ENCODE measurements around the gene CEP192. TPM values are rescaled to one million over a fixed set of nuclear protein-coding genes. Genes with fewer than 3 reads are reported as not detected.

Gene CEP192
- total RNA-seq, 3 donors from 2014 or later (not counting 1 experiment from before 2014, with no cell fraction given) = 41.3 to 47.9 (median 43.4) TPM

GRCh38 chr18:12958478-12958877, 32.7 kb upstream of the CEP192 start:
- no peaks in the 10 kb centered on the region for H3K27me3 Mint-ChIP-seq (ENCODE audit: low read depth in 2 of 2)
- H3K4me3 Mint-ChIP-seq = no peak overlapping the region
- no peak overlapping the region for H3K4me3 ChIP-seq (ENCODE audit: low read length)
- DNase-seq (no peak), ATAC-seq (no peak)
- intact Hi-C loops (cut with micrococcal nuclease) = no loop called here
- no peaks in the 10 kb centered on the region for H3K4me1 ChIP-seq (ENCODE audit: control insufficient read depth, insufficient read depth, low read length)
- 100% methylated on average over 3 of the region's 3 CpGs for WGBS (ENCODE audit: insufficient coverage)
- H3K9me3 ChIP-seq (ENCODE audit: control insufficient read depth, insufficient read depth, low read length) = no peaks in the 10 kb centered on the region
- H3K36me3 Mint-ChIP-seq = no peaks in the 10 kb centered on the region
- H3K4me1 Mint-ChIP-seq = no peaks in the 10 kb centered on the region
- TF ChIP-seq CTCF (IDR thresholded peaks at IDR 0.05) = no peak
- no peaks in the 10 kb centered on the region for H3K27me3 ChIP-seq (ENCODE audit: control insufficient read depth, insufficient read depth, low read length)
- no peak overlapping the region for H3K27ac Mint-ChIP-seq
- H3K36me3 ChIP-seq (ENCODE audit: control insufficient read depth, insufficient read depth, low read length) = peaks cover 8% of the 10 kb centered on the region
- H3K9me3 Mint-ChIP-seq = no peaks in the 10 kb centered on the region
- H3K27ac ChIP-seq (ENCODE audit: low read length) = no peak overlapping the region

GRCh38 chr18:12960395-12960794, 30.8 kb upstream of the CEP192 start:
- WGBS (ENCODE audit: insufficient coverage) = 100% methylated on average over 1 of the region's 2 CpGs

GRCh38 chr18:12960853-12961397, 30.2 kb upstream of the CEP192 start:
- no peak overlapping the region for H3K27ac ChIP-seq (ENCODE audit: low read length)
- H3K27me3 ChIP-seq (ENCODE audit: control insufficient read depth, insufficient read depth, low read length) = no peaks in the 10 kb centered on the region
- DNase-seq (no peak), ATAC-seq (no peak)
- peaks cover 10% of the 10 kb centered on the region for H3K36me3 ChIP-seq (ENCODE audit: control insufficient read depth, insufficient read depth, low read length)
- Mint-ChIP-seq H3K27ac (no peak overlapping the region), H3K4me3 (no peak overlapping the region), H3K27me3 (ENCODE audit: low read depth in 2 of 2) (no peaks in the 10 kb centered on the region), H3K36me3 (no peaks in the 10 kb centered on the region), H3K4me1 (no peaks in the 10 kb centered on the region), H3K9me3 (no peaks in the 10 kb centered on the region)
- no peak overlapping the region for H3K4me3 ChIP-seq (ENCODE audit: low read length)
- no peaks in the 10 kb centered on the region for H3K4me1 ChIP-seq (ENCODE audit: control insufficient read depth, insufficient read depth, low read length)
- H3K9me3 ChIP-seq (ENCODE audit: control insufficient read depth, insufficient read depth, low read length) = no peaks in the 10 kb centered on the region
- WGBS (ENCODE audit: insufficient coverage) = 92% methylated on average over 6 of the region's 6 CpGs
- intact Hi-C loops (cut with micrococcal nuclease) = no loop called here
- TF ChIP-seq CTCF (IDR thresholded peaks at IDR 0.05) = no peak

More at GRCh38 chr18:12960395-12960794, 30.8 kb upstream of the CEP192 start:
- H3K36me3 ChIP-seq (ENCODE audit: control insufficient read depth, insufficient read depth, low read length) = peaks cover 10% of the 10 kb centered on the region
- Mint-ChIP-seq H3K4me3 (no peak overlapping the region), H3K27me3 (ENCODE audit: low read depth in 2 of 2) (no peaks in the 10 kb centered on the region), H3K9me3 (no peaks in the 10 kb centered on the region), H3K4me1 (no peaks in the 10 kb centered on the region), H3K27ac (no peak overlapping the region), H3K36me3 (no peaks in the 10 kb centered on the region)
- H3K9me3 ChIP-seq (ENCODE audit: control insufficient read depth, insufficient read depth, low read length) = no peaks in the 10 kb centered on the region
- TF ChIP-seq CTCF (IDR thresholded peaks at IDR 0.05) = no peak
- no peaks in the 10 kb centered on the region for H3K27me3 ChIP-seq (ENCODE audit: control insufficient read depth, insufficient read depth, low read length)
- no peak for ATAC-seq
- no peak overlapping the region for H3K4me3 ChIP-seq (ENCODE audit: low read length)
- no peak for DNase-seq
- H3K27ac ChIP-seq (ENCODE audit: low read length) = no peak overlapping the region
- intact Hi-C loops (cut with micrococcal nuclease) = no loop called here
- no peaks in the 10 kb centered on the region for H3K4me1 ChIP-seq (ENCODE audit: control insufficient read depth, insufficient read depth, low read length)

- Histone ChIP-seq H3K9me3 (ENCODE audit: control insufficient read depth, insufficient read depth, low read length) (no peaks in the 10 kb centered on the region), H3K36me3 (ENCODE audit: control insufficient read depth, insufficient read depth, low read length) (peaks cover 13% of the 10 kb centered on the region)
- DNase-seq = no peak
These were observed 28.1 kb upstream of the CEP192 start for GRCh38 chr18:12963069-12963468.

More at GRCh38 chr18:12963069-12963468, 28.1 kb upstream of the CEP192 start:
- no peak for ATAC-seq
- no peak overlapping the region for H3K27ac ChIP-seq (ENCODE audit: low read length)
- Mint-ChIP-seq H3K9me3 (no peaks in the 10 kb centered on the region), H3K4me3 (no peak overlapping the region), H3K27me3 (ENCODE audit: low read depth in 2 of 2) (no peaks in the 10 kb centered on the region), H3K4me1 (no peaks in the 10 kb centered on the region), H3K36me3 (peaks cover 8% of the 10 kb centered on the region), H3K27ac (no peak overlapping the region)
- intact Hi-C loops (cut with micrococcal nuclease) = no loop called here
- no peaks in the 10 kb centered on the region for H3K4me1 ChIP-seq (ENCODE audit: control insufficient read depth, insufficient read depth, low read length)
- no peak for TF ChIP-seq CTCF (IDR thresholded peaks at IDR 0.05)
- H3K27me3 ChIP-seq (ENCODE audit: control insufficient read depth, insufficient read depth, low read length) = no peaks in the 10 kb centered on the region
- H3K4me3 ChIP-seq (ENCODE audit: low read length) = no peak overlapping the region
- WGBS (ENCODE audit: insufficient coverage) = 91% methylated on average over 1 of the region's 1 CpG
